Parathyroid adenoma (tissue), 2 donors: ENCODE measurements around the gene OXSM.

Experiments used
- H2AFZ ChIP-seq: fragments of 300-600 bp; sonication (generic); one replicate; pipeline ENCODE4 v1.7.0; 2017; ENCODE audit warnings: antibody characterized with exemption, mild to moderate bottlenecking
- H3K27ac ChIP-seq: fragments of 300-600 bp; sonication (generic); one replicate; pipeline ENCODE4 v1.7.0; 2017
- H3K27me3 ChIP-seq: fragments of 300-600 bp; sonication (generic); one replicate; pipeline ENCODE4 v1.7.0; 2017; ENCODE audit warnings: low read length; ENCODE audit not compliant: control insufficient read depth, insufficient read depth
- H3K36me3 ChIP-seq: fragments of 300-600 bp; sonication (generic); one replicate; pipeline ENCODE4 v1.7.0; 2017; ENCODE audit warnings: low read length; ENCODE audit not compliant: control insufficient read depth, insufficient read depth
- H3K4me1 ChIP-seq: fragments of 300-600 bp; sonication (generic); one replicate; pipeline ENCODE4 v1.7.0; 2017; ENCODE audit warnings: control low read depth
- H3K4me2 ChIP-seq: fragments of 300-600 bp; sonication (generic); one replicate; pipeline ENCODE4 v1.7.0; 2017; ENCODE audit warnings: low read length
- H3K4me3 ChIP-seq: fragments of 300-600 bp; sonication (generic); one replicate; pipeline ENCODE4 v1.7.0; 2017; ENCODE audit warnings: low read depth, low read length
- H3K79me2 ChIP-seq: fragments of 300-600 bp; sonication (generic); one replicate; pipeline ENCODE4 v1.7.0; 2017; ENCODE audit warnings: control low read depth
- H3K9ac ChIP-seq: fragments of 300-600 bp; sonication (generic); one replicate; pipeline ENCODE4 v1.7.0; 2017; ENCODE audit warnings: mild to moderate bottlenecking
- H3K9me3 ChIP-seq: fragments of 300-600 bp; sonication (generic); one replicate; pipeline ENCODE4 v1.7.0; 2017; ENCODE audit warnings: low read length; ENCODE audit not compliant: control insufficient read depth
- CTCF ChIP-seq: fragments of 300-600 bp; sonication (generic); IDR thresholded peaks from one replicate; pipeline ENCODE4 v1.7.0; 2017; ENCODE audit warnings: antibody characterized with exemption, mild to moderate bottlenecking
- donor health status: primary hyperparathyroidism.

OXSM gene

GRCh38 chr3:25812644-25813043 lies 22.8 kb downstream of the OXSM start:
- no peak overlapping the region for H3K4me3 ChIP-seq
- H3K9ac ChIP-seq = no peak overlapping the region
- no peaks in the 10 kb centered on the region for H3K4me1 ChIP-seq
- no peaks in the 10 kb centered on the region for H3K79me2 ChIP-seq
- H3K9me3 ChIP-seq = no peaks in the 10 kb centered on the region
- H3K36me3 ChIP-seq = no peaks in the 10 kb centered on the region
- no peak overlapping the region for H3K27ac ChIP-seq
- no peak for TF ChIP-seq CTCF
- no peak overlapping the region for H2AFZ ChIP-seq
- no peaks in the 10 kb centered on the region for H3K27me3 ChIP-seq
- no peak overlapping the region for H3K4me2 ChIP-seq

GRCh38 chr3:25817107-25817506 lies 27.2 kb downstream of the OXSM start:
- H3K9me3 ChIP-seq = no peaks in the 10 kb centered on the region
- H2AFZ ChIP-seq = no peak overlapping the region
- no peaks in the 10 kb centered on the region for H3K36me3 ChIP-seq
- H3K9ac ChIP-seq = no peak overlapping the region
- H3K4me2 ChIP-seq = no peak overlapping the region
- no peaks in the 10 kb centered on the region for H3K27me3 ChIP-seq
- TF ChIP-seq CTCF = no peak
- no peaks in the 10 kb centered on the region for H3K4me1 ChIP-seq
- H3K27ac ChIP-seq = no peak overlapping the region
- no peak overlapping the region for H3K4me3 ChIP-seq
- H3K79me2 ChIP-seq = no peaks in the 10 kb centered on the region

GRCh38 chr3:25817638-25818037 lies 27.7 kb downstream of the OXSM start:
- H3K36me3 ChIP-seq = no peaks in the 10 kb centered on the region
- H3K79me2 ChIP-seq = no peaks in the 10 kb centered on the region
- no peak overlapping the region for H2AFZ ChIP-seq
- H3K27me3 ChIP-seq = no peaks in the 10 kb centered on the region
- H3K4me3 ChIP-seq = no peak overlapping the region
- no peak overlapping the region for H3K4me2 ChIP-seq
- no peak overlapping the region for H3K9ac ChIP-seq
- TF ChIP-seq CTCF = no peak
- H3K4me1 ChIP-seq = no peaks in the 10 kb centered on the region
- no peaks in the 10 kb centered on the region for H3K9me3 ChIP-seq
- H3K27ac ChIP-seq = no peak overlapping the region

- Histone ChIP-seq H3K36me3 (no peaks in the 10 kb centered on the region), H2AFZ (no peak overlapping the region), H3K4me2 (no peak overlapping the region), H3K27me3 (no peaks in the 10 kb centered on the region), H3K4me1 (no peaks in the 10 kb centered on the region), H3K9ac (no peak overlapping the region), H3K4me3 (no peak overlapping the region), H3K27ac (no peak overlapping the region), H3K79me2 (no peaks in the 10 kb centered on the region), H3K9me3 (no peaks in the 10 kb centered on the region)
- TF ChIP-seq CTCF = no peak
These were observed 28.4 kb downstream of the OXSM start for GRCh38 chr3:25818335-25818734.

GRCh38 chr3:25820366-25820765 lies 30.5 kb downstream of the OXSM start:
- Histone ChIP-seq H3K27me3 (no peaks in the 10 kb centered on the region), H3K4me2 (no peak overlapping the region), H3K9ac (no peak overlapping the region), H3K27ac (no peak overlapping the region), H3K4me1 (no peaks in the 10 kb centered on the region), H3K4me3 (no peak overlapping the region), H3K36me3 (no peaks in the 10 kb centered on the region), H3K79me2 (no peaks in the 10 kb centered on the region), H2AFZ (no peak overlapping the region), H3K9me3 (no peaks in the 10 kb centered on the region)
- no peak for TF ChIP-seq CTCF
